Measurements from ENCODE around the gene POLQ.

- TF ChIP-seq CTCF (IDR thresholded peaks at IDR 0.05; ENCODE audit: low read depth, low read length, poor library complexity, severe bottlenecking) (no peak), EZH2phosphoT487 (IDR thresholded peaks at IDR 0.05; ENCODE audit: borderline replicate concordance, low read length) (no peak)
These were observed 127.6 kb downstream of the POLQ start for GRCh38 chr3:121418182-121418581.
